Nephron progenitor cell (in vitro differentiated cells): ENCODE results near the gene UBE2U.

Experiments used
- DNase-seq: peaks from one replicate; pipeline ENCODE4 v3.0.0; 2021
- H3K27ac Mint-ChIP-seq: 2 replicates; pipeline ENCODE4 v1.8.0; 2021; ENCODE audit warnings: mild to moderate bottlenecking, moderate library complexity, mixed read lengths
- H3K27me3 Mint-ChIP-seq: 2 replicates; pipeline ENCODE4 v1.8.0; 2021; ENCODE audit warnings: mild to moderate bottlenecking, low read depth, mixed read lengths; ENCODE audit not compliant: poor library complexity
- H3K36me3 Mint-ChIP-seq: 2 replicates; pipeline ENCODE4 v1.8.0; 2021; ENCODE audit warnings: low read depth, mixed read lengths
- H3K4me1 Mint-ChIP-seq: 2 replicates; pipeline ENCODE4 v1.8.0; 2021; ENCODE audit warnings: mixed read lengths
- H3K4me3 Mint-ChIP-seq: 2 replicates; pipeline ENCODE4 v1.8.0; 2021; ENCODE audit warnings: mild to moderate bottlenecking, moderate library complexity, mixed read lengths
- H3K9me3 Mint-ChIP-seq: 2 replicates; pipeline ENCODE4 v1.8.0; 2021; ENCODE audit warnings: mild to moderate bottlenecking, moderate library complexity, mixed read lengths
- TF ChIP-seq, protein P1 (sequence below): fragments of 200-600 bp; sonication (generic); IDR thresholded peaks from 2 replicates; pipeline ENCODE4 v1.5.0; 2021; ENCODE audit warnings: antibody characterized with exemption

UBE2U gene, protein sequence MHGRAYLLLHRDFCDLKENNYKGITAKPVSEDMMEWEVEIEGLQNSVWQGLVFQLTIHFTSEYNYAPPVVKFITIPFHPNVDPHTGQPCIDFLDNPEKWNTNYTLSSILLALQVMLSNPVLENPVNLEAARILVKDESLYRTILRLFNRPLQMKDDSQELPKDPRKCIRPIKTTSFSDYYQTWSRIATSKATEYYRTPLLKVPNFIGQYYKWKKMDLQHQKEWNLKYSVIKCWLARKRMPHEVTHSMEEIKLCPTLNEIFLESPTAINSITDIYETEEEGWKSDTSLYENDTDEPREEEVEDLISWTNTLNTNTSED

DNA sequence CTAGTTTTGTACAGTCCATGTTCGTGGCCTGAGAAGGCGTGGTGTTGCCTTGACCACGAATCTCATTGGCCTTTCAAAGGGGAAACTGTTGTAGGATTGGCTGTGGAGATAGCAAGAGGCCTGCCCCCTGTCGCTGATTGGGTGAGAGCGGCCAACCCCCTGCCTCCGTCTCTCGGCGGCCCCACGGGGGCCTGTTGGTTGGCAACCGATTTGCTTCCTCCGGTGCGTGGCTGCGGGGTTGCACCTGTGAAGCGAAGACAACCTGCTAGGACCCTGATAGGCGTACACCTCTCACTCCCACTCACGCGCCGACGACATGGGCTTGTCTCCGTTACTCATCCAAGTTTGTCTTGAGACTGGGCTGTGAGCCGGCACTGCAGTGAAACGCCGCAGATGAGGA is at the start of gene UBE2U:
UBE2U (plus strand) TSS at position 204 of the 400 bp plus-strand sequence. CDS start 428 bp downstream, outside the sequence.
- no peaks in the 10 kb centered on the region for H3K4me1 Mint-ChIP-seq
- no peak within 1 kb of the TSS for H3K4me3 Mint-ChIP-seq
- H3K9me3 Mint-ChIP-seq: peaks cover 17% of the 10 kb centered on the region
- peaks cover 6% of the 10 kb centered on the region for H3K27me3 Mint-ChIP-seq
- DNase-seq: no peak
- TF ChIP-seq, protein P1, sequence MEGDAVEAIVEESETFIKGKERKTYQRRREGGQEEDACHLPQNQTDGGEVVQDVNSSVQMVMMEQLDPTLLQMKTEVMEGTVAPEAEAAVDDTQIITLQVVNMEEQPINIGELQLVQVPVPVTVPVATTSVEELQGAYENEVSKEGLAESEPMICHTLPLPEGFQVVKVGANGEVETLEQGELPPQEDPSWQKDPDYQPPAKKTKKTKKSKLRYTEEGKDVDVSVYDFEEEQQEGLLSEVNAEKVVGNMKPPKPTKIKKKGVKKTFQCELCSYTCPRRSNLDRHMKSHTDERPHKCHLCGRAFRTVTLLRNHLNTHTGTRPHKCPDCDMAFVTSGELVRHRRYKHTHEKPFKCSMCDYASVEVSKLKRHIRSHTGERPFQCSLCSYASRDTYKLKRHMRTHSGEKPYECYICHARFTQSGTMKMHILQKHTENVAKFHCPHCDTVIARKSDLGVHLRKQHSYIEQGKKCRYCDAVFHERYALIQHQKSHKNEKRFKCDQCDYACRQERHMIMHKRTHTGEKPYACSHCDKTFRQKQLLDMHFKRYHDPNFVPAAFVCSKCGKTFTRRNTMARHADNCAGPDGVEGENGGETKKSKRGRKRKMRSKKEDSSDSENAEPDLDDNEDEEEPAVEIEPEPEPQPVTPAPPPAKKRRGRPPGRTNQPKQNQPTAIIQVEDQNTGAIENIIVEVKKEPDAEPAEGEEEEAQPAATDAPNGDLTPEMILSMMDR: no peak
- no peak within 1 kb of the TSS for H3K27ac Mint-ChIP-seq
- peaks cover 6% of the 10 kb centered on the region for H3K36me3 Mint-ChIP-seq

DNA sequence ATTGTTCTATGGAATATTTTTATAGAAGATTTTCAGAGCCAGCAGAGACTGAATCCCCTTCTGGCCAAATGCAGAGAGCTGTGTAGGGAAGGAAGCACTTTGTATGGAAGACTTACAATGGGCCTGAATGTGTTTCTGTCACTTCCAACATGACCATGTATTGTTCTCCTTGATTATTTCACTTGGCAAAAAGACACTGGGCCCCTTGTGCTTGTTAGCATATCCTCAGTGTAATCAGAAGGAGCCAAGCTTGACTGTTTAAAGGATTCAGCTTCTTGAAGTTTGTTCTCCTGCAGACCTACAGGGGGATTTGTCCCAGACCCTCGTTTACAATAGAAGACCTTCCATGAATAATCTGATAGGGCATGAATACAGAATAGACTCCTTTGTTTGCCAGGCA is 48.1 kb upstream of the UBE2U start:
- H3K27me3 Mint-ChIP-seq: no peaks in the 10 kb centered on the region
- H3K4me1 Mint-ChIP-seq: peaks cover 5% of the 10 kb centered on the region
- TF ChIP-seq, protein P1: no peak
- no peak overlapping the region for H3K27ac Mint-ChIP-seq
- no peaks in the 10 kb centered on the region for H3K9me3 Mint-ChIP-seq
- H3K4me3 Mint-ChIP-seq: no peak overlapping the region
- no peak for DNase-seq
- peaks cover 12% of the 10 kb centered on the region for H3K36me3 Mint-ChIP-seq

DNA sequence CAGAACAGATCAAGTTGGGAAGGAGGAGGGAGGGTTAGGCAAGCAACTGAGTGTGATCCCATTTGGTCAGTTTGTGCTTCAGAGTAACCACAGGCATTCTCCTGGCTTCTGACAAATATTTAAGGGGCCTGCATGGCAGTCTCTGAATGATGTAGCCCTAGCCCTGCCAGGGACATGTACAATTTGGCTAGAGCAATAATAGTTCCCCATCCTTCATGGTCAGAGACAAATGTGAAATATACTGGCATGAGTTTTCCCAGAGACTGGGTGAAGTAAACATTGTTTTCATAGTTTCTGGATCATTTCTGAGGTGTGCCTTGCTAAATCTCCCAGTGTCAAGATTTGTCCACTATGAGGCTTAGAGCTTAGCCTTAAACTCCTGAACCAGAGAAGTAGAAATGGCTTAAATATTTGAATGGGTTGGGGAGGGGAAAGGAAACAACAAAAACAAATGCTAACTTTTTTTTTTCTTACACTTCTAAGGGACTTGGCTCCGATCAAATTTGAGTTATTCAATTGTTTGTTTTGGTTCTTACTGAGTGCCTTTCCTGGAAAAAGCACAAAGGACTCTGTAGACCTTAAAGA is 42.0 kb upstream of the UBE2U start:
- DNase-seq: no peak
- H3K4me3 Mint-ChIP-seq: no peak overlapping the region
- H3K36me3 Mint-ChIP-seq: peaks cover 12% of the 10 kb centered on the region
- peak overlapping the region; percentile 96 for H3K27ac Mint-ChIP-seq
- peaks cover 2% of the 10 kb centered on the region for H3K27me3 Mint-ChIP-seq
- peaks cover 40% of the 10 kb centered on the region for H3K4me1 Mint-ChIP-seq
- TF ChIP-seq, protein P1: no peak
- no peaks in the 10 kb centered on the region for H3K9me3 Mint-ChIP-seq

DNA sequence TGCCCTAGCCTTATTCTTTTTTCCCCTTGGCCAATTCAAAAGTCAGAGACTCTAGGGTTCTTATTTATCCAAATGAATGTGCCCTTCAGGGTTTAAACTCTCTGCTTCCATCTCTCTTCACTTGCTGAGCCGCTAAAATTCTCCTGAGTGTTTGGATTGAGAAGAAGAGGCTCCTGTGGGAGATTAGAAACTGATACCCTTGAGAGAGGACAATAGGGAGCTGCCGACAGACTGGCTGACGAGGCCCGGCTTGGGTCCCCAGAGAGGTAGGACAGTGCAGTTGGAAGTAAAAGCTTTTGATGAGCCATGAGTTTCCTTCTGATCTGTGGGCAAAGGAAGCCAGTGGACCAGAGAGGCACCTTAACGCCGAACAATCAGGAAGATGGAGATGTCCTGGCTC is 41.3 kb upstream of the UBE2U start:
- H3K27me3 Mint-ChIP-seq: peaks cover 2% of the 10 kb centered on the region
- H3K9me3 Mint-ChIP-seq: no peaks in the 10 kb centered on the region
- H3K4me3 Mint-ChIP-seq: no peak overlapping the region
- TF ChIP-seq, protein P1: no peak
- peak overlapping the region; percentile 96 for H3K27ac Mint-ChIP-seq
- peaks cover 12% of the 10 kb centered on the region for H3K36me3 Mint-ChIP-seq
- DNase-seq: no peak
- H3K4me1 Mint-ChIP-seq: peaks cover 40% of the 10 kb centered on the region

DNA sequence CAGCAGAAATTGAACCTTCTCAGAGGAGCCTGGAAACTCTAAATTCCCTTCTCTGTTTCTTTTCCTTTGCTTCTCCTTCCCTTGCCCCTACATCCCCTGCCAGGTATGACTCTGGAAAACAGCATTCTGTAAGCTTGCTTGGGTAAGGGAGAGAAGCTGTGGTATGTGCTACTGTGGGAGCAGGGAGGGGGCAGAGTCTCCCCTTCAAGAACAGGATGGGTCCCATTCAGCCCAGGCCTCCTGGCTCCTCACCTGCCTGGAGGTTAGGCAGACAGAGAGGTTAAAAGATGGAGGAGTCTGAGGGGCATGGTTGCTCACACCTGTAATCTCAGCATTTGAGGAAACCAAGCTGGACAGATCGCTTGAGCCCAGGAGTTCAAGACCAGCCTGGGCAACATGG is 40.6 kb upstream of the UBE2U start:
- Mint-ChIP-seq H3K27me3 (peaks cover 2% of the 10 kb centered on the region), H3K9me3 (no peaks in the 10 kb centered on the region), H3K36me3 (peaks cover 12% of the 10 kb centered on the region), H3K27ac (peak overlapping the region; percentile 50), H3K4me1 (peaks cover 40% of the 10 kb centered on the region), H3K4me3 (no peak overlapping the region)
- DNase-seq: no peak
- TF ChIP-seq, protein P1: no peak

DNA sequence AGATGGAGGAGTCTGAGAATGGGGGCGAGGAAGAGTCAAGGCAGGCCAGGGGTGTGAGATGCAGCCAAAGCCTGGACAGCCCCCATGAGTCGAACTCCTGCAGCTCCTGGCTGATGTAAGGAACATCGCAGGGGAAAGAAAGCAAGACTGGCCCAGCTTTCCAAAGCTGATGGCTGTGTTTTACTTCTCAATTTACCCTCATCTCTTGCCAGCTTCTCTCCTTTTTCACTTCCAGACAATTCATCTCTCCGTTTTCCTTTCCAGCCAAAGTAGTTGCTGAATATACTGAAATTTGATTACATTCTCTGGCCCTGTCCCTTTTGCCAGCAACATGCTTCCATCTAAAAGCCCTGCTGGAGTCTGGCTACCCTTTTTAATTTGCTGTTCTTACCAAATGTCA is 40.0 kb upstream of the UBE2U start:
- H3K9me3 Mint-ChIP-seq: no peaks in the 10 kb centered on the region
- peaks cover 40% of the 10 kb centered on the region for H3K4me1 Mint-ChIP-seq
- peaks cover 2% of the 10 kb centered on the region for H3K27me3 Mint-ChIP-seq
- H3K36me3 Mint-ChIP-seq: peaks cover 12% of the 10 kb centered on the region
- no peak overlapping the region for H3K27ac Mint-ChIP-seq
- no peak for DNase-seq
- no peak overlapping the region for H3K4me3 Mint-ChIP-seq
- TF ChIP-seq, protein P1: no peak
